HepG2 (cell line): ENCODE measurements around the gene ALG8.
"Not testable (repeated sequence)": the region's sequence is repeated elsewhere in the genome, so short reads cannot be mapped to it uniquely, and the experiment has no call there.

ENCODE experiments used
- ARHGAP35 ChIP-seq: sonication (generic); formaldehyde crosslinking; IDR thresholded peaks from 2 replicates; pipeline ENCODE4 v1.9.0; 2022; ENCODE audit warnings: mild to moderate bottlenecking, inconsistent platforms, moderate library complexity, missing genetic modification reagents, borderline replicate concordance
- FOSL2 ChIP-seq: sonication (generic); formaldehyde crosslinking; IDR thresholded peaks from 2 replicates; pipeline ENCODE4 v1.4.0; 2020; ENCODE audit warnings: missing genetic modification reagents
- FOXM1 ChIP-seq: sonication (generic); formaldehyde crosslinking; IDR thresholded peaks from 2 replicates; pipeline ENCODE4 v1.5.0; 2020; ENCODE audit warnings: missing genetic modification reagents
- FOXO1 ChIP-seq: sonication (generic); formaldehyde crosslinking; IDR thresholded peaks from 2 replicates; pipeline ENCODE4 v1.4.0; 2020; ENCODE audit warnings: missing genetic modification reagents
- HOMEZ ChIP-seq: IDR thresholded peaks from 2 replicates; pipeline ENCODE4 v1.6.1; 2016; ENCODE audit warnings: low read depth
- MAX ChIP-seq: IDR thresholded peaks from 2 replicates; pipeline ENCODE4 v1.6.1; 2012; ENCODE audit warnings: inconsistent platforms
- RFX5 ChIP-seq: IDR thresholded peaks from 2 replicates; pipeline ENCODE4 v1.6.1; 2011; ENCODE audit warnings: low read depth, low read length, improper control_type of control experiment
- SMARCC2 ChIP-seq: fragments of 450-650 bp; IDR thresholded peaks from 2 replicates; pipeline ENCODE4 v1.6.1; 2017; ENCODE audit warnings: antibody characterized with exemption, mild to moderate bottlenecking
- SMC3 ChIP-seq: IDR thresholded peaks from 2 replicates; pipeline ENCODE4 v1.6.1; 2011; ENCODE audit warnings: low read length, improper control_type of control experiment
- TCF7L2 ChIP-seq: IDR thresholded peaks from 2 replicates; pipeline ENCODE4 v1.6.1; 2011; ENCODE audit warnings: mild to moderate bottlenecking, low read depth, low read length, moderate library complexity
- ZNF260 ChIP-seq: sonication (generic); formaldehyde crosslinking; IDR thresholded peaks from 2 replicates; pipeline ENCODE4 v1.4.0; 2020; ENCODE audit warnings: missing genetic modification reagents, low read depth, mild to moderate bottlenecking, borderline replicate concordance
- ZNF292 ChIP-seq: sonication (generic); formaldehyde crosslinking; IDR thresholded peaks from 2 replicates; pipeline ENCODE4 v1.8.1; 2022; ENCODE audit warnings: mild to moderate bottlenecking, low read depth, missing genetic modification reagents, borderline replicate concordance
- ZNF572 ChIP-seq: sonication (generic); formaldehyde crosslinking; IDR thresholded peaks from 2 replicates; pipeline ENCODE4 v1.5.1; 2020; ENCODE audit warnings: mild to moderate bottlenecking, missing genetic modification reagents

DNA sequence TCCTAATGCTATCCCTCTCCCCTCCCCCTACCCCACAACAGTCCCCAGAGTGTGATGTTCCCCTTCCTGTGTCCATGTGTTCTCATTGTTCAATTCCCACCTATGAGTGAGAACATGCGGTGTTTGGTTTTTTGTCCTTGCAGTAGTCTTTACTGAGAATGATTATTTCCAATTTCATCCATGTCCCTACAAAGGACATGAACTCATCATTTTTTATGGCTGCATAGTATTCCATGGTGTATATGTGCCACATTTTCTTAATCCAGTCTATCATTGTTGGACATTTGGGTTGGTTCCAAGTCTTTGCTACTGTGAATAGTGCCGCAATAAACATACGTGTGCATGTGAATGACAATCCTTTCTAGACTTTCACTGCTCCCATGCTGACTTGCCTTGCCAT lies 36.4 kb upstream of the ALG8 start:
- TF ChIP-seq ZNF292 (CRISPR knock-in tag); HOMEZ; TCF7L2; FOSL2; ARHGAP35 (CRISPR knock-in tag); RFX5; MAX; SMARCC2; ZNF572 (CRISPR knock-in tag); SMC3; ZNF260; FOXO1 (CRISPR knock-in tag); FOXM1: not testable (repeated sequence)
